Measurements from ENCODE around the gene TAL1.
A peak's percentile ranks its signal among the peaks of the same experiment; 100 is the strongest.
"Not testable (repeated sequence)": the region's sequence is repeated elsewhere in the genome, so short reads cannot be mapped to it uniquely, and the experiment has no call there.

Gene TAL1

GRCh38 chr1:47210666-47211065 lies 21.4 kb downstream of the TAL1 start:
- no peak for DNase-seq

- no peak for DNase-seq
These were observed 22.2 kb downstream of the TAL1 start for GRCh38 chr1:47209725-47210325.

- no peak for DNase-seq
These were observed 22.9 kb downstream of the TAL1 start for GRCh38 chr1:47209091-47209490.

- no peak for DNase-seq
These were observed 23.6 kb downstream of the TAL1 start for GRCh38 chr1:47208374-47208850.

- DNase-seq, result no peak
These were observed 24.1 kb downstream of the TAL1 start for GRCh38 chr1:47207803-47208373.

- no peak for DNase-seq
These were observed 26.1 kb downstream of the TAL1 start for GRCh38 chr1:47205918-47206317.

- not testable (repeated sequence) for DNase-seq
These were observed 28.5 kb downstream of the TAL1 start for GRCh38 chr1:47203504-47203903.

- DNase-seq, result no peak
These were observed 30.8 kb downstream of the TAL1 start for GRCh38 chr1:47201179-47201578.

GRCh38 chr1:47198214-47198613 lies 33.8 kb downstream of the TAL1 start:
- DNase-seq, result no peak

- DNase-seq, result no peak
These were observed 35.4 kb downstream of the TAL1 start for GRCh38 chr1:47196622-47197021.

- not testable (repeated sequence) for DNase-seq
These were observed 36.0 kb downstream of the TAL1 start for GRCh38 chr1:47195981-47196380.

GRCh38 chr1:47194311-47194710 lies 37.7 kb downstream of the TAL1 start:
- DNase-seq, result no peak

GRCh38 chr1:47193496-47193895 lies 38.5 kb downstream of the TAL1 start:
- DNase-seq, result not testable (repeated sequence)

GRCh38 chr1:47192458-47193384 lies 39.3 kb downstream of the TAL1 start:
- DNase-seq, result peak; percentile 30 to 36

- DNase-seq, result no peak
These were observed 40.0 kb downstream of the TAL1 start for GRCh38 chr1:47191940-47192457.

- DNase-seq, result no peak
These were observed 41.2 kb downstream of the TAL1 start for GRCh38 chr1:47190857-47191256.

GRCh38 chr1:47190509-47190855 lies 41.5 kb downstream of the TAL1 start:
- DNase-seq, result no peak

- no peak for DNase-seq
These were observed 42.0 kb downstream of the TAL1 start, which contains the start of gene PDZK1IP1 for GRCh38 chr1:47189844-47190508. PDZK1IP1 (minus strand) TSS chr1:47190036; CDS start chr1:47189932, 104 bp downstream.

GRCh38 chr1:47188791-47189785 lies 42.9 kb downstream of the TAL1 start:
- DNase-seq, result no peak

- DNase-seq, result no peak
These were observed 44.1 kb downstream of the TAL1 start for GRCh38 chr1:47187926-47188250.

GRCh38 chr1:47187231-47187925 lies 44.6 kb downstream of the TAL1 start:
- no peak for DNase-seq
